Activated CD4-positive, alpha-beta memory T cell treated with anti-CD3 and anti-CD28 coated beads, Interleukin-2, amount 10 ng/mL, durations not matched to agents 7 days and 5 days (primary cell): ENCODE data around the gene DUOXA1. TPM values are rescaled to one million over a fixed set of nuclear protein-coding genes. Genes with fewer than 3 reads are reported as not detected.

Experiments
- CTCF ChIA-PET: fragments of 350-600 bp; sonication (Branson Sonifier 250); formaldehyde crosslinking; loops from one replicate; lab custom pipeline; 2021; ENCODE audit warnings: antibody characterized with exemption, inconsistent platforms; lab: Charles Lee
- POLR2A ChIA-PET: fragments of 350-600 bp; sonication (Branson Sonifier 250); formaldehyde crosslinking; loops from one replicate; lab custom pipeline; 2021; ENCODE audit warnings: antibody characterized with exemption; lab: Charles Lee
- DNase-seq: peaks from one replicate; pipeline ENCODE4 v3.0.0-alpha.2; 2020
- H3K27ac Mint-ChIP-seq: one replicate; pipeline ENCODE4 v1.8.0; 2021; ENCODE audit warnings: mild to moderate bottlenecking, mixed read lengths
- H3K27me3 Mint-ChIP-seq: one replicate; pipeline ENCODE4 v1.8.0; 2021; ENCODE audit warnings: mixed read lengths
- H3K36me3 Mint-ChIP-seq: one replicate; pipeline ENCODE4 v1.8.0; 2021; ENCODE audit warnings: low read depth, mixed read lengths
- H3K4me1 Mint-ChIP-seq: one replicate; pipeline ENCODE4 v1.8.0; 2021; ENCODE audit warnings: mixed read lengths
- H3K4me3 Mint-ChIP-seq: one replicate; pipeline ENCODE4 v1.8.0; 2021; ENCODE audit warnings: mild to moderate bottlenecking, mixed read lengths
- H3K9me3 Mint-ChIP-seq: one replicate; pipeline ENCODE4 v1.8.0; 2021; ENCODE audit warnings: mixed read lengths
- total RNA-seq, 2 experiments: library from RNA; stranded (reverse); gene quantifications; one replicate each; pipeline ENCODE4 v1.2.3, GENCODE V29; 2021

The DUOXA1 gene
- not detected for total RNA-seq

GRCh38 chr15:45129651-45130129, at the start of gene DUOXA1, which contains the start of gene DUOX1:
Gene DUOXA1, minus strand, starts transcription at chr15:45129879. Its CDS starts 6,865 bp downstream, at chr15:45123014.
Gene DUOX1, plus strand, starts transcription at chr15:45129994. Its CDS starts 1,973 bp downstream, at chr15:45131967.
- H3K4me3 Mint-ChIP-seq, result no peak within 1 kb of the TSS
- DNase-seq, result peak; percentile 39
- H3K9me3 Mint-ChIP-seq, result no peaks in the 10 kb centered on the region
- ChIA-PET POLR2A (interaction anchor here (1.1 to 1.2 kb wide), 2 partner anchors 16 to 150 kb away, joined by 3 read pairs; partner anchors contain the start of genes DUOX2 and DUOXA2), CTCF (interaction anchor here (1.8 kb wide), 1 partner anchor 11 kb away, joined by 5 read pairs; no protein-coding TSS in a partner anchor)
- peaks cover 68% of the 10 kb centered on the region for H3K27me3 Mint-ChIP-seq
- no peak within 1 kb of the TSS for H3K27ac Mint-ChIP-seq
- no peaks in the 10 kb centered on the region for H3K36me3 Mint-ChIP-seq
- peaks cover 6% of the 10 kb centered on the region for H3K4me1 Mint-ChIP-seq

- CTCF ChIA-PET, result interaction anchor here (1.3 kb wide), 1 partner anchor 10 kb away, joined by 3 read pairs; no protein-coding TSS in a partner anchor
- peaks cover 12% of the 10 kb centered on the region for H3K4me1 Mint-ChIP-seq
Observed at GRCh38 chr15:45177285-45177684, 47.6 kb upstream of the DUOXA1 start.

GRCh38 chr15:45174577-45174976, 44.9 kb upstream of the DUOXA1 start:
- no peaks in the 10 kb centered on the region for H3K36me3 Mint-ChIP-seq
- ChIA-PET CTCF (interaction anchor here (0.6 to 1.0 kb wide), 3 partner anchors 10 to 27 kb away, joined by 3 to 5 read pairs (median 3); no protein-coding TSS in a partner anchor), POLR2A (no interaction called here)
- H3K4me1 Mint-ChIP-seq, result no peaks in the 10 kb centered on the region
- H3K9me3 Mint-ChIP-seq, result no peaks in the 10 kb centered on the region
- H3K27me3 Mint-ChIP-seq, result no peaks in the 10 kb centered on the region
- no peak for DNase-seq
- no peak overlapping the region for H3K4me3 Mint-ChIP-seq
- no peak overlapping the region for H3K27ac Mint-ChIP-seq

More at GRCh38 chr15:45177285-45177684, 47.6 kb upstream of the DUOXA1 start:
- POLR2A ChIA-PET, result interaction anchor here (1.5 to 2.1 kb wide), 2 partner anchors 10 to 21 kb away, joined by 5 to 8 read pairs; no protein-coding TSS in a partner anchor
- no peaks in the 10 kb centered on the region for H3K9me3 Mint-ChIP-seq
- no peak overlapping the region for H3K27ac Mint-ChIP-seq
- H3K27me3 Mint-ChIP-seq, result no peaks in the 10 kb centered on the region
- DNase-seq, result no peak
- no peak overlapping the region for H3K4me3 Mint-ChIP-seq
- H3K36me3 Mint-ChIP-seq, result no peaks in the 10 kb centered on the region

GRCh38 chr15:45174069-45174468, 44.4 kb upstream of the DUOXA1 start:
- no peaks in the 10 kb centered on the region for H3K36me3 Mint-ChIP-seq
- H3K9me3 Mint-ChIP-seq, result no peaks in the 10 kb centered on the region
- H3K27ac Mint-ChIP-seq, result no peak overlapping the region
- POLR2A ChIA-PET, result no interaction called here
- CTCF ChIA-PET, result interaction anchor here (1.0 to 1.2 kb wide), 2 partner anchors 11 kb away, joined by 3 read pairs; no protein-coding TSS in a partner anchor
- H3K4me1 Mint-ChIP-seq, result no peaks in the 10 kb centered on the region
- no peak for DNase-seq
- no peaks in the 10 kb centered on the region for H3K27me3 Mint-ChIP-seq
- no peak overlapping the region for H3K4me3 Mint-ChIP-seq

GRCh38 chr15:45171912-45172311, 42.2 kb upstream of the DUOXA1 start:
- DNase-seq, result no peak
- Mint-ChIP-seq H3K4me3 (no peak overlapping the region), H3K4me1 (no peaks in the 10 kb centered on the region), H3K27ac (no peak overlapping the region), H3K9me3 (no peaks in the 10 kb centered on the region), H3K36me3 (no peaks in the 10 kb centered on the region), H3K27me3 (no peaks in the 10 kb centered on the region)
- CTCF ChIA-PET, result interaction anchor here (1.2 to 2.1 kb wide), 3 partner anchors 8 to 27 kb away, joined by 3 to 9 read pairs (median 5); no protein-coding TSS in a partner anchor
- POLR2A ChIA-PET, result interaction anchor here (0.6 to 1.0 kb wide), 2 partner anchors 8 to 32 kb away, joined by 3 read pairs; no protein-coding TSS in a partner anchor

GRCh38 chr15:45169608-45170480, 40.2 kb upstream of the DUOXA1 start:
- no peak overlapping the region for H3K4me3 Mint-ChIP-seq
- POLR2A ChIA-PET, result interaction anchor here (3.0 kb wide), 1 partner anchor 28 kb away, joined by 17 read pairs; no protein-coding TSS in a partner anchor
- H3K9me3 Mint-ChIP-seq, result no peaks in the 10 kb centered on the region
- no peak overlapping the region for H3K27ac Mint-ChIP-seq
- H3K27me3 Mint-ChIP-seq, result no peaks in the 10 kb centered on the region
- DNase-seq, result no peak
- CTCF ChIA-PET, result interaction anchor here (0.7 to 12.8 kb wide), 7 partner anchors 9 to 232 kb away, joined by 3 to 163 read pairs (median 4); no protein-coding TSS in a partner anchor
- H3K36me3 Mint-ChIP-seq, result no peaks in the 10 kb centered on the region
- peaks cover 13% of the 10 kb centered on the region for H3K4me1 Mint-ChIP-seq

GRCh38 chr15:45168751-45169551, 39.3 kb upstream of the DUOXA1 start:
- no peaks in the 10 kb centered on the region for H3K36me3 Mint-ChIP-seq
- no peaks in the 10 kb centered on the region for H3K27me3 Mint-ChIP-seq
- peaks cover 13% of the 10 kb centered on the region for H3K4me1 Mint-ChIP-seq
- H3K4me3 Mint-ChIP-seq, result no peak overlapping the region
- no peaks in the 10 kb centered on the region for H3K9me3 Mint-ChIP-seq
- ChIA-PET CTCF (interaction anchor here (0.8 to 12.8 kb wide), 6 partner anchors 10 to 51 kb away, joined by 3 to 163 read pairs (median 6); no protein-coding TSS in a partner anchor), POLR2A (interaction anchor here (1.5 to 3.0 kb wide), 3 partner anchors 12 to 233 kb away, joined by 4 to 17 read pairs (median 17); a partner anchor contains a TSS)
- DNase-seq, result no peak
- peak overlapping the region; percentile 23 for H3K27ac Mint-ChIP-seq

GRCh38 chr15:45168286-45168685, 38.6 kb upstream of the DUOXA1 start:
- DNase-seq, result no peak
- CTCF ChIA-PET, result interaction anchor here (0.8 to 12.8 kb wide), 8 partner anchors 10 to 84 kb away, joined by 3 to 163 read pairs (median 6); no protein-coding TSS in a partner anchor
- Mint-ChIP-seq H3K27me3 (no peaks in the 10 kb centered on the region), H3K9me3 (no peaks in the 10 kb centered on the region), H3K4me1 (peaks cover 13% of the 10 kb centered on the region), H3K4me3 (no peak overlapping the region), H3K27ac (no peak overlapping the region), H3K36me3 (no peaks in the 10 kb centered on the region)
- POLR2A ChIA-PET, result interaction anchor here (1.5 to 3.0 kb wide), 5 partner anchors 8 to 234 kb away, joined by 4 to 17 read pairs (median 8); a partner anchor contains a TSS

- Mint-ChIP-seq H3K27me3 (no peaks in the 10 kb centered on the region), H3K36me3 (no peaks in the 10 kb centered on the region), H3K4me1 (peaks cover 15% of the 10 kb centered on the region), H3K27ac (peak overlapping the region; percentile 64), H3K9me3 (no peaks in the 10 kb centered on the region), H3K4me3 (peak overlapping the region; percentile 70)
- CTCF ChIA-PET, result interaction anchor here (0.8 to 12.8 kb wide), 11 partner anchors 8 to 85 kb away, joined by 3 to 163 read pairs (median 5); no protein-coding TSS in a partner anchor
- POLR2A ChIA-PET, result interaction anchor here (0.8 to 3.0 kb wide), 8 partner anchors 8 to 441 kb away, joined by 3 to 17 read pairs (median 7); a partner anchor contains a TSS
- no peak for DNase-seq
Observed at GRCh38 chr15:45167631-45168205, 38.0 kb upstream of the DUOXA1 start.

- ChIA-PET POLR2A (interaction anchor here (0.8 to 3.0 kb wide), 8 partner anchors 9 to 442 kb away, joined by 3 to 17 read pairs (median 7); a partner anchor contains a TSS), CTCF (interaction anchor here (0.8 to 12.8 kb wide), 11 partner anchors 8 to 86 kb away, joined by 3 to 163 read pairs (median 5); no protein-coding TSS in a partner anchor)
- H3K27ac Mint-ChIP-seq, result peak overlapping the region; percentile 64
- H3K4me3 Mint-ChIP-seq, result peak overlapping the region; percentile 70
- peaks cover 15% of the 10 kb centered on the region for H3K4me1 Mint-ChIP-seq
- DNase-seq, result peak; percentile 87
- no peaks in the 10 kb centered on the region for H3K36me3 Mint-ChIP-seq
- H3K27me3 Mint-ChIP-seq, result no peaks in the 10 kb centered on the region
- H3K9me3 Mint-ChIP-seq, result no peaks in the 10 kb centered on the region
Observed at GRCh38 chr15:45166834-45167630, 37.4 kb upstream of the DUOXA1 start.
